ENCODE results near the gene CTNNBIP1.

GRCh38 chr1:9906466-9906865 is 3.6 kb downstream of the CTNNBIP1 start:
- TF ChIP-seq CTCF (IDR thresholded peaks at IDR 0.05) (no peak), POLR2AphosphoS5 (IDR thresholded peaks at IDR 0.05) (no peak), POLR2A (IDR thresholded peaks at IDR 0.05) (no peak), EP300 (IDR thresholded peaks at IDR 0.05) (no peak)
